Muscle layer of duodenum (tissue), 2 donors: ENCODE measurements around the gene PSMD7.
"Not testable (repeated sequence)": the region's sequence is repeated elsewhere in the genome, so short reads cannot be mapped to it uniquely, and the experiment has no call there.

Experiments
- H3K27ac ChIP-seq: one replicate; pipeline ENCODE4 v1.7.0; 2013; ENCODE audit warnings: mild to moderate bottlenecking, low read length
- H3K27me3 ChIP-seq: one replicate; pipeline ENCODE4 v1.7.0; 2013; ENCODE audit warnings: low read depth, mild to moderate bottlenecking, control low read depth, low read length
- H3K36me3 ChIP-seq, 2 donors: one replicate each; pipeline ENCODE4 v1.7.0; 2013; ENCODE audit warnings: low read length in 2 of 2, control low read depth in 1 of 2, mild to moderate bottlenecking in 1 of 2; ENCODE audit not compliant: insufficient read depth in 2 of 2, control insufficient read depth in 1 of 2
- H3K4me1 ChIP-seq, 2 donors: one replicate each; pipeline ENCODE4 v1.7.0; 2013; ENCODE audit warnings: low read length in 2 of 2, mild to moderate bottlenecking in 2 of 2, control low read depth in 1 of 2, moderate library complexity in 1 of 2; ENCODE audit not compliant: insufficient read depth in 2 of 2, control insufficient read depth in 1 of 2
- H3K4me3 ChIP-seq, 2 donors: one replicate each; pipeline ENCODE4 v1.7.0; 2013; ENCODE audit warnings: low read length in 2 of 2, low read depth in 1 of 2, mild to moderate bottlenecking in 1 of 2
- H3K9me3 ChIP-seq, 2 donors: one replicate each; pipeline ENCODE4 v1.7.0; 2013; ENCODE audit warnings: low read length in 2 of 2, control low read depth in 1 of 2, mild to moderate bottlenecking in 1 of 2; ENCODE audit not compliant: control insufficient read depth in 1 of 2
- donor health status: healthy.

PSMD7 gene

GRCh38 chr16:74321356-74321755 lies 24.7 kb downstream of the PSMD7 start:
- Histone ChIP-seq H3K4me3 (no peak overlapping the region), H3K9me3 (no peaks in the 10 kb centered on the region), H3K27me3 (no peaks in the 10 kb centered on the region), H3K4me1 (peaks cover 0 to 6% of the 10 kb centered on the region in 2 donors), H3K27ac (no peak overlapping the region), H3K36me3 (peaks cover 7 to 9% of the 10 kb centered on the region in 2 donors)

DNA sequence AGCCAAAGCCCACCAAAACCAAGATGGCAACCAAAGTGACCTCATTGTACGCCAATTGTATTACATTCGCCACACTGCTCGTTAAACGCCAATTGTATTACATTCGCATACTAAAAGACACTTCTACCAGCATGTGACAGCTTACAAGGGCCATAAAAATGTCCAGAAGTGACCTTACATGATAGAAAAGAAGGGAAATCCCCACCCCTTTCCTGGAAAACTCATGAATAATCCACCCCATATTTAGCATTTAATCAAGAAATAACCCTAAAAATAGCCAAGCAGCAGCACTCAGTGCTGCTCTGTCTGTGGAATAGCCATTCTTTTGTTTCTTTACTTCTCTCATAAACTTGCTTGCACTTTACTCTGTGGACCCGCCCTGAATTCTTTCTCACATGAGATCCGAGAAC lies 25.7 kb downstream of the PSMD7 start:
- H3K36me3 ChIP-seq, result peaks cover 13 to 16% of the 10 kb centered on the region in 2 donors
- H3K9me3 ChIP-seq, result no peaks in the 10 kb centered on the region
- peaks cover 0 to 6% of the 10 kb centered on the region in 2 donors for H3K4me1 ChIP-seq
- H3K4me3 ChIP-seq, result no peak overlapping the region
- no peaks in the 10 kb centered on the region for H3K27me3 ChIP-seq
- no peak overlapping the region for H3K27ac ChIP-seq

- H3K4me1 ChIP-seq, H3K27ac ChIP-seq, H3K9me3 ChIP-seq, H3K27me3 ChIP-seq, H3K4me3 ChIP-seq: not testable (repeated sequence)
- peaks cover 13 to 22% of the 10 kb centered on the region in 2 donors for H3K36me3 ChIP-seq
Measured at GRCh38 chr16:74324777-74325176, 28.2 kb downstream of the PSMD7 start.

- no peaks in the 10 kb centered on the region for H3K9me3 ChIP-seq
- H3K27ac ChIP-seq, result no peak overlapping the region
- no peak overlapping the region for H3K4me3 ChIP-seq
- H3K27me3 ChIP-seq, result no peaks in the 10 kb centered on the region
- peaks cover 13 to 23% of the 10 kb centered on the region in 2 donors for H3K36me3 ChIP-seq
- peaks cover 0 to 6% of the 10 kb centered on the region in 2 donors for H3K4me1 ChIP-seq
Measured at GRCh38 chr16:74325641-74326040, 29.0 kb downstream of the PSMD7 start.

DNA sequence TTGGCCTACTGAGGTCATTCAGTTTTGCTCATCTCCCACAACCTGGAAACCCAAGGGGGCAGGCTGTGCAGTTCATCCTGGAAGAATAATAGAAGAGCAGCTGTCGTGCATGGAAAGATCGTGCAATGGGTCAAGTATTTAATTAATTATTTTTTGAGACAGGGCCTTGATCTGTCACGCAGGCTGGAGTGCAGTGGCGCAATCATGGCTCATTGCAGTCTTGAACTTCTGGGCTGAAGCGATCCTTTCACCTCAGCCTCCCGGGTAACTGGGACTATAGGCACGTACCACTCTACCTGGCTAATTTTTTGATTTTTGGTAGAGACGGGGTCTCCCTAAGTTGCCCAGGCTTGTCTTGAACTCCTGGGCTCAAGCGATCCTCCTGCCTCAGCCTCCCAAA lies 31.7 kb downstream of the PSMD7 start:
- H3K27me3 ChIP-seq, H3K4me3 ChIP-seq, H3K27ac ChIP-seq, H3K9me3 ChIP-seq, H3K4me1 ChIP-seq: not testable (repeated sequence)
- H3K36me3 ChIP-seq, result peaks cover 13 to 39% of the 10 kb centered on the region in 2 donors

DNA sequence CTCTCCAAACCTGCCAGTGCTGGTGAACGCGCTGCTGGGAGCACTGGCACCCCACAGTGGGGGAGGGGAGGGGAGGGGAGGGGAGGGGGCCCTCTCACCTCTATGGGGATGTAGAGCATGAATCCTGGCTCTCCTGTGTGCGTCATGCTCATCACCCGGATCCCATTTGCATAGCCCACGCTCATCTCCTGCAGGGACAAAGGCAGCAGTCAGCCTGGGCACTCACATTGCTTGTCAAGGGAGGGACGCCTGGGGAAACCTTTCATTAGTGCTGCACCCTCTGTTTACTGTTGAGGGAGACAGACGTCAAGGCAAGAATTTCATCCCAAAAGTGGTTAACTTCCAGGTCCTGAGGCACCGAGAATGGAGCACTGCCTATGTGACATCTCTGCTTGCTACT lies 35.9 kb downstream of the PSMD7 start:
- not testable (repeated sequence) for H3K4me1 ChIP-seq, H3K4me3 ChIP-seq, H3K27me3 ChIP-seq, H3K9me3 ChIP-seq, H3K27ac ChIP-seq
- peaks cover 0 to 31% of the 10 kb centered on the region in 2 donors for H3K36me3 ChIP-seq

- H3K9me3 ChIP-seq, H3K4me3 ChIP-seq, H3K27ac ChIP-seq, H3K27me3 ChIP-seq, H3K4me1 ChIP-seq: not testable (repeated sequence)
- peaks cover 0 to 37% of the 10 kb centered on the region in 2 donors for H3K36me3 ChIP-seq
Measured at GRCh38 chr16:74337506-74337905, 40.9 kb downstream of the PSMD7 start.

DNA sequence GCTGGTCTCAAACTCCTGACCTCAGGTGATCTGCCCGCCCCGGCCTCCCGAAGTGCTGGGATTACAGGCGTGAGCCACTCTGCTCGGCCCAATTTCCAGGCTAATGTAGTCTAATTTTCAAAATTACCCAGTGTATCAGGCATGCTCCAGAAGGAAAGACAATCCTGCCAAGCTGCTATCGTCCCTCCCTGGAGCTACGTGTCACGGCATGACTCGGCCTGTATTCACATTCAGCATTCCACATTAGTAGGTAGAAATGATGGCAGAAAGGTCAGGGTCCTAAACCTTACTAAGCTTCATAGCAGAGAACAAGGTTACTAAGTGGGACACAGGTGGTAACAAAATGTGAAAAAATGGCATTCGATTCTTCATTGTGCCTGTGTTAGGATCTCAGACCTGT lies 42.6 kb downstream of the PSMD7 start:
- H3K4me1 ChIP-seq, H3K27ac ChIP-seq, H3K9me3 ChIP-seq, H3K4me3 ChIP-seq, H3K27me3 ChIP-seq: not testable (repeated sequence)
- H3K36me3 ChIP-seq, result peaks cover 0 to 35% of the 10 kb centered on the region in 2 donors

DNA sequence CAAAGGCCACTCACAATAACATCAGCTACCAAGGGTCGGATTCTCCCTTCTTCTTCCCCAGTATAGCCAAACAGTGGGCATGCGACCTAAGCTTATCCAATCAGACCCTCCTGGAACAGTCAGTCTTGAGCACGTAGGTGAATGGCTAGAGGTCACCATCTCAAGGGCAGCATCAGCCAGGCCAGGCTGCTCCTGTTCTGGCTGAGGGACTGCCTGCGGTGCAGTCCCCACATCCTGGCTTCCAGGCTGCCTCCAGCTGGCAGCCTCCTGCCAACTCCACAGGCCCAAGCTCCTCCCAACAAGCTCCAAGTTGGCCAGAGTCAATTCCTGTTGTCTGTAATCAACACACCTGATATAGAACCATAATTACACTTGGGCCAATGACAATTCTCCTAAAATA lies 56.4 kb downstream of the PSMD7 start:
- H3K27me3 ChIP-seq, result not testable (repeated sequence)

More for the DNA sequence above, 56.4 kb downstream of the PSMD7 start:
- not testable (repeated sequence) for H3K27ac ChIP-seq, H3K4me1 ChIP-seq, H3K9me3 ChIP-seq, H3K4me3 ChIP-seq
- peaks cover 0 to 52% of the 10 kb centered on the region in 2 donors for H3K36me3 ChIP-seq
